Measurements from ENCODE around the gene ATXN10.

Gene ATXN10

GRCh38 chr22:45834241-45834640 is 162.6 kb downstream of the ATXN10 start:
- no peak for DNase-seq (ENCODE audit: extremely low spot score)
- CTCF ChIA-PET = interaction anchor here (1.0 to 1.1 kb wide), 2 partner anchors 11 to 189 kb away, joined by 3 to 5 read pairs; no protein-coding TSS in a partner anchor
- no peak for TF ChIP-seq SUZ12 (IDR thresholded peaks at IDR 0.05)
- TF ChIP-seq FOXA1 (IDR thresholded peaks at IDR 0.05) = no peak
- POLR2A ChIA-PET = no interaction called here

DNA sequence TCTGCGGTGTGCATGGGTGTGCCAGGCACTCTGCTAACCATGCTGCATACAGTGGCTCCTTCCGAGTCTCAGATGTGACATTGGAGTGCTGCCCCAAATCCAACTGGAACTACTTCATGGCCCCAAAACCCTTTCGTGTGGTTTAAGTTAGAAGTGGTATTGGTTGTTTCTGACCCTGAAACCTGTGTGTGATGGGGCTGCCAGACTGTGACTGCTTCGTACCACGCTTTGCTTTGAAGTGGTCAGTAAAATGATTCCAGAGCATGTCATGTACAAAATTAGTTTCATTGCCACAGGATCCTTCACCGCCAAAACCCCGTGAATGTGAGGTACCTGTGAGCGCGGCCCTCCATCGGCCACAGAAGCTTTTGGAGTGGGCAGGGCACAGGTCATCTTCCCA is 163.2 kb downstream of the ATXN10 start:
- DNase-seq (ENCODE audit: extremely low spot score) = no peak
- ChIA-PET CTCF (interaction anchor here (1.1 kb wide), 1 partner anchor 190 kb away, joined by 3 read pairs; no protein-coding TSS in a partner anchor), POLR2A (no interaction called here)
- no peak for TF ChIP-seq ELF4 (IDR thresholded peaks at IDR 0.05)
- TF ChIP-seq TARDBP (IDR thresholded peaks at IDR 0.05) = no peak
- TF ChIP-seq L3MBTL2 (conservative IDR thresholded peaks at IDR 0.05) = no peak
- no peak for TF ChIP-seq SUZ12 (IDR thresholded peaks at IDR 0.05)
- TF ChIP-seq CTBP1 (IDR thresholded peaks at IDR 0.05; ENCODE audit: borderline replicate concordance) = no peak
- TF ChIP-seq BHLHE40 (IDR thresholded peaks at IDR 0.05; ENCODE audit: borderline replicate concordance) = no peak
- TF ChIP-seq LEF1 (IDR thresholded peaks at IDR 0.05; ENCODE audit: borderline replicate concordance) = no peak
- TF ChIP-seq FOXA1 (IDR thresholded peaks at IDR 0.05) = no peak
- no peak for TF ChIP-seq HDGF (IDR thresholded peaks at IDR 0.05; ENCODE audit: borderline replicate concordance)
- no peak for TF ChIP-seq FOXK2 (IDR thresholded peaks at IDR 0.05)
- TF ChIP-seq ZNF384 (IDR thresholded peaks at IDR 0.05) = no peak
- no peak for TF ChIP-seq PKNOX1 (IDR thresholded peaks at IDR 0.05)
- TF ChIP-seq ARNT (IDR thresholded peaks at IDR 0.05) = no peak
- TF ChIP-seq NFRKB (IDR thresholded peaks at IDR 0.05) = no peak
- no peak for TF ChIP-seq FOXM1 (IDR thresholded peaks at IDR 0.05; ENCODE audit: borderline replicate concordance)
- TF ChIP-seq SP1 (IDR thresholded peaks at IDR 0.05) = no peak

DNA sequence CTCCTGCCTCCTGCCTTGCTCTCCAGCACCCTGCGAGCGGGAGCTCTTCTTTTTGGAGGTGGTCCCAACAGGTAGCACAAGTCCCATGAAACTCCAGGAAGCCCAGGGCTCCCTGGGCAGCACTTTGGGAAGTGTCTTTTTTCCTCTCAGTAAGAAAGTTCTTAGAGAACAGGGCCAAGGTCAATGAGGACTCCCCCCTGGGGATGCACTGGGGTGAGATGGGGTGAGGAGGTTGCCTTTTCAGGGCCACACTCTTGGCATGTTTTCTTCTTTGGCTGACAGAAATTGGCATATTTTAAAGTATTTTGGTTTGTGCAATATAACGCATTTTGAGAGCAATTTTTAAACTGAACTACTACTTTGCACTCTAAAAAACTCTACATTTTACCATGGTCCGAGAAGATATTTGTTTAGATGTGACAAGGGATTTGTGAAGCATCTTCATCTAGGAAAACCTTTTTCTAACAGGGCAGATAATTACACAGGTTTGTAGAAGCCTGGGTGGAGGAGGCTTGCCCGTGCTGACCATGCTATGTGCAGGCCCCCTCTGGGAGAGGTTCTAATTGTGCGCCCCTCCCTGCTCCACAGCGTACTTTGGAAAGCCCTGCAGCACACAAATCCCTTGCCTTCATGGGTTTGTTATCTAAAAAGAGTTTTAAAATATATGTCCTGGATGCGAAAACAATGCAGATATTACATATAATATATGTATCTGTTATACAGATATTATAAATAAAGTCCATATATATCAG is 165.0 kb downstream of the ATXN10 start:
- POLR2A ChIA-PET = no interaction called here
- no peak for DNase-seq (ENCODE audit: extremely low spot score)
- CTCF ChIA-PET = no interaction called here
- TF ChIP-seq FOXK2 (IDR thresholded peaks at IDR 0.05) = no peak
- TF ChIP-seq ELF4 (IDR thresholded peaks at IDR 0.05) = no peak
- TF ChIP-seq BHLHE40 (IDR thresholded peaks at IDR 0.05; ENCODE audit: borderline replicate concordance) = no peak
- no peak for TF ChIP-seq CTBP1 (IDR thresholded peaks at IDR 0.05; ENCODE audit: borderline replicate concordance)
- no peak for TF ChIP-seq NFRKB (IDR thresholded peaks at IDR 0.05)
- no peak for TF ChIP-seq ZNF384 (IDR thresholded peaks at IDR 0.05)
- TF ChIP-seq PKNOX1 (IDR thresholded peaks at IDR 0.05) = no peak

GRCh38 chr22:45837508-45837907 is 165.9 kb downstream of the ATXN10 start:
- POLR2A ChIA-PET = no interaction called here
- TF ChIP-seq FOXA1 (IDR thresholded peaks at IDR 0.05) = no peak
- TF ChIP-seq TARDBP (IDR thresholded peaks at IDR 0.05) = no peak
- no peak for TF ChIP-seq NFRKB (IDR thresholded peaks at IDR 0.05)
- no peak for TF ChIP-seq FOXM1 (IDR thresholded peaks at IDR 0.05; ENCODE audit: borderline replicate concordance)
- TF ChIP-seq BHLHE40 (IDR thresholded peaks at IDR 0.05; ENCODE audit: borderline replicate concordance) = no peak
- TF ChIP-seq FOXK2 (IDR thresholded peaks at IDR 0.05) = no peak
- no peak for TF ChIP-seq L3MBTL2 (conservative IDR thresholded peaks at IDR 0.05)
- no peak for TF ChIP-seq LEF1 (IDR thresholded peaks at IDR 0.05; ENCODE audit: borderline replicate concordance)
- TF ChIP-seq CTBP1 (IDR thresholded peaks at IDR 0.05; ENCODE audit: borderline replicate concordance) = no peak
- TF ChIP-seq HDGF (IDR thresholded peaks at IDR 0.05; ENCODE audit: borderline replicate concordance) = no peak
- no peak for TF ChIP-seq ARNT (IDR thresholded peaks at IDR 0.05)
- no peak for TF ChIP-seq ZNF384 (IDR thresholded peaks at IDR 0.05)
- TF ChIP-seq SUZ12 (IDR thresholded peaks at IDR 0.05) = no peak
- TF ChIP-seq SP1 (IDR thresholded peaks at IDR 0.05) = no peak
- CTCF ChIA-PET = no interaction called here
- no peak for DNase-seq (ENCODE audit: extremely low spot score)

DNA sequence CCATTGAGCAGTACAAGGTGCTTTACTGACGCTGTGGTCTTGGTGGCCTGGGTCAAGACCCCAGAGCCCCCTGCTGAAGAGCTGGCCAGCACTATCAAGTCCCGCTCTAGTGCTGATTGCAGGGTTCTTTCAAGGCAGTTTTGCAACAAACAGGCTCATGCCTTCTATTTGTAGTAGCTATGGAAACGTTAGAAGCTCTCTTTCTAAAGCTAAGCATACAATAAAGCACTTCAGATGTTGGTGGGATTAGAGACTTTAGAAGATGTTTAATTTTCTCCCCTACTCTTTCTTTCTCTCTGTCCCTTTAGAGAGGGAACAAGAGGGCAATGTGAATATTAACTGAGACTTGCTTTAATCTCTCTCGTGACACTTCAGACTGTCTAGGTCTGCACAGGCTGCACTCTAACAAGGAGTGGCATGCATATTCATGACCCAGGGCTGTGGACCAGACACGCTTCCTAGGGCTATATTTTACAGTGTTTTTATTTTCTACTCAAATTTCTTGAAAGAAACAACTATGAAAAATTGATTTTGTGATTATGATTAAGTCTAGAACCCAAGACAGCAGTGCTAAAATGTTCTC is 166.8 kb downstream of the ATXN10 start:
- TF ChIP-seq NFRKB (IDR thresholded peaks at IDR 0.05) (no peak), FOXK2 (IDR thresholded peaks at IDR 0.05) (no peak), ZNF384 (IDR thresholded peaks at IDR 0.05) (no peak), FOXA1 (IDR thresholded peaks at IDR 0.05) (no peak), TARDBP (IDR thresholded peaks at IDR 0.05) (no peak), LEF1 (IDR thresholded peaks at IDR 0.05; ENCODE audit: borderline replicate concordance) (no peak), HDGF (IDR thresholded peaks at IDR 0.05; ENCODE audit: borderline replicate concordance) (no peak), CTBP1 (IDR thresholded peaks at IDR 0.05; ENCODE audit: borderline replicate concordance) (no peak), ELF4 (IDR thresholded peaks at IDR 0.05) (no peak), PKNOX1 (IDR thresholded peaks at IDR 0.05) (no peak), SP1 (IDR thresholded peaks at IDR 0.05) (no peak), L3MBTL2 (conservative IDR thresholded peaks at IDR 0.05) (no peak)
- no peak for DNase-seq (ENCODE audit: extremely low spot score)
- CTCF ChIA-PET = no interaction called here
- POLR2A ChIA-PET = no interaction called here

DNA sequence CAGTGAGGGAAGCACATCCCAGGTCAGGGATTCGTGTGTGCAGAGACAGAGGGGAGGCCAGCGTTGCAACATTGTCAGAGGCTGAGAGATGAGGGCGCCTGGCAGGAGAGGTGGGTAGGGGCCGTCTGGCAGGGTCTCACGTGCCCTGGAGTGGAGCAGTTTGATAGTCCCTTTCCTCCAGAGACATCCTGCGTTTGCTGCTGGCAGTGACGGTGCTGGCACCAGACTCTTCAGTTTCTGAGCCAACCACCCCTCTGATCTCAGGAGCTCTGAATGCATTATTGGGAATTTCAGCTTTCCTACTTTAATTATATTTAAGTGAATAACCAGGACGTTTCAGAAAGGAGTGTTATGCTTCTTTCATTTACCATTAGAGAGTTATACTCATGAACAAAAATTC is 168.8 kb downstream of the ATXN10 start:
- ChIA-PET POLR2A (no interaction called here), CTCF (interaction anchor here (0.6 kb wide), 1 partner anchor 706 kb away, joined by 3 read pairs; no protein-coding TSS in a partner anchor)
- TF ChIP-seq LEF1 (IDR thresholded peaks at IDR 0.05; ENCODE audit: borderline replicate concordance) (no peak), NFRKB (IDR thresholded peaks at IDR 0.05) (no peak), PKNOX1 (IDR thresholded peaks at IDR 0.05) (no peak), FOXM1 (IDR thresholded peaks at IDR 0.05; ENCODE audit: borderline replicate concordance) (no peak), SUZ12 (IDR thresholded peaks at IDR 0.05) (no peak), FOXA1 (IDR thresholded peaks at IDR 0.05) (no peak), ARNT (IDR thresholded peaks at IDR 0.05) (no peak)
- no peak for DNase-seq (ENCODE audit: extremely low spot score)
